HEK293T (cell line): ENCODE measurements around the gene SLC12A7.

ENCODE experiments used
- ARNT ChIP-seq: fragments of 450-650 bp; IDR thresholded peaks from 2 replicates; pipeline ENCODE4 v1.6.1; 2017; ENCODE audit warnings: mild to moderate bottlenecking
- BHLHE40 ChIP-seq: fragments of 450-650 bp; IDR thresholded peaks from 2 replicates; pipeline ENCODE4 v1.6.1; 2016; ENCODE audit warnings: mild to moderate bottlenecking, moderate library complexity, borderline replicate concordance
- CTBP1 ChIP-seq: fragments of 450-650 bp; IDR thresholded peaks from 2 replicates; pipeline ENCODE4 v1.6.1; 2016; ENCODE audit warnings: borderline replicate concordance
- ELF4 ChIP-seq: fragments of 450-650 bp; IDR thresholded peaks from 2 replicates; pipeline ENCODE4 v1.6.1; 2017; ENCODE audit warnings: antibody characterized with exemption
- FOXA1 ChIP-seq: fragments of 450-650 bp; IDR thresholded peaks from 2 replicates; pipeline ENCODE4 v1.6.1; 2016; ENCODE audit warnings: mild to moderate bottlenecking
- FOXK2 ChIP-seq: fragments of 450-650 bp; IDR thresholded peaks from 2 replicates; pipeline ENCODE4 v1.6.1; 2016; ENCODE audit warnings: mild to moderate bottlenecking
- FOXM1 ChIP-seq: fragments of 450-650 bp; IDR thresholded peaks from 2 replicates; pipeline ENCODE4 v1.6.1; 2017; ENCODE audit warnings: mild to moderate bottlenecking, borderline replicate concordance
- HDGF ChIP-seq: fragments of 450-650 bp; IDR thresholded peaks from 2 replicates; pipeline ENCODE4 v1.6.1; 2017; ENCODE audit warnings: antibody characterized with exemption, borderline replicate concordance
- L3MBTL2 ChIP-seq: fragments of 450-650 bp; conservative IDR thresholded peaks from 2 replicates; pipeline ENCODE4 v1.6.1; 2016; ENCODE audit warnings: mild to moderate bottlenecking
- NFRKB ChIP-seq: fragments of 450-650 bp; IDR thresholded peaks from 2 replicates; pipeline ENCODE4 v1.6.1; 2016; ENCODE audit warnings: mild to moderate bottlenecking, moderate library complexity
- SP1 ChIP-seq: fragments of 450-650 bp; IDR thresholded peaks from 2 replicates; pipeline ENCODE4 v1.6.1; 2017
- SUZ12 ChIP-seq: fragments of 450-650 bp; IDR thresholded peaks from 2 replicates; pipeline ENCODE4 v1.6.1; 2016; ENCODE audit warnings: mild to moderate bottlenecking
- TARDBP ChIP-seq: fragments of 450-650 bp; IDR thresholded peaks from 2 replicates; pipeline ENCODE4 v1.6.1; 2016
- ZNF384 ChIP-seq: fragments of 450-650 bp; IDR thresholded peaks from 2 replicates; pipeline ENCODE4 v1.6.1; 2016

GRCh38 chr5:1121044-1121443 lies 9.2 kb upstream of the SLC12A7 start:
- TF ChIP-seq HDGF (no peak), TARDBP (no peak), ELF4 (no peak), SP1 (no peak), L3MBTL2 (no peak), FOXM1 (no peak), BHLHE40 (no peak), FOXK2 (no peak), FOXA1 (no peak), SUZ12 (no peak), CTBP1 (no peak), ARNT (no peak), NFRKB (no peak), ZNF384 (no peak)
